HG03196 (cell line): Measurements from ENCODE around the gene MED14.

ENCODE experiments used
- ATAC-seq: cut with Tn5 transposase; IDR thresholded peaks from one replicate; pipeline ENCODE4 v1.9.1; 2021; ENCODE audit not compliant: unreplicated experiment

Gene MED14

GRCh38 chrX:40663880-40664630 lies 71.3 kb downstream of the MED14 start:
- no peak for ATAC-seq

DNA sequence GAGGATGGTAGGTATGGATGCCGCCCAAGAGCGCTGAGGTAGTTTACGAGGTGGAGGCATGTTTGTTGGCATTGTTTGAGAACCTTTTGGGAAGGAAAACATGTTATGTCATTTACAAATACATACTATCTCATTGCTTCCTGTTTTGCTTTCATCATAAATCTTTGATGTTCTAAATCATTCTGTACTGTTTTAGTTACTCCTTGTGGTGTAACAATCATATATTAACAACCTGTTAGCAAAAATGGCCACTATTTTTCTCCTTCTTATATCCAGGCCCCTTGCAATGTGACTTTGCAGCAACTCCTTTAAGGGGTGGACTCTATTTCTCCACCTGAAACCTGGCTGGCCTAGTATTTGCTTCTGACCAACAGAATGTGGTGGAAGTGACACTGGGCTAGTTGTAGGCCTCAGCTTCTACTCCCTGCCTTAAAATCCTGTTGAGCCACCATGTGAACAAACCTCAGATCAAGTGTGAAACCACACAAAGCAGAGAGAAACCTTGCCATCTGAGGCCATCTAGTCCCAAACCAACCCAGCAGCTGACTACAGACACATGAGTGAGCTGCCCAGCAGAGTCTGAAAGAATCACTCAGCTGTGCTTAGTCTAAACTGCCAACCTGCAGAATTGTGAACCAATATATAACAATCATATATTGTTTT lies 72.1 kb downstream of the MED14 start:
- no peak for ATAC-seq

DNA sequence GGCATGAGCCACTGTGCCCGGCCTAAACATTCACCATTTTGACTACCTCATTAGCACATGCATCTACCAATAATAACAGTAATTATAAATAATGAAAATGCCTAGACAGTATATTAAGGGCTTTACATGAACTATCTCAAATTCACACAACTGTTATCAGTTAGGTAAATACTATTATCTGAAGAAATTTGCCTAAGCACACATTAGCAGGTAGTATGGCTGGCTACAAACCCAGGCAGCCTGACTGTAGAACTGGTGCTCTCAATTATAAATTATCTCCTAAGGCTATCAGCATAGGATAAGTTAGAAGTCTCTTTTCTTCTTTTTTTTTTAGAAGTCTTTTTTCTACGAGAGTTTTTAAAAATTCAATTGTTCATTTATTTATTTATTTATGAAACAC lies 73.9 kb downstream of the MED14 start:
- ATAC-seq: no peak

- no peak for ATAC-seq
Observed at GRCh38 chrX:40660381-40660780, 75.0 kb downstream of the MED14 start.

GRCh38 chrX:40653535-40653934 lies 81.8 kb downstream of the MED14 start:
- ATAC-seq: no peak

GRCh38 chrX:40652664-40653063 lies 82.7 kb downstream of the MED14 start:
- ATAC-seq: no peak

GRCh38 chrX:40651620-40652223 lies 83.6 kb downstream of the MED14 start:
- ATAC-seq: no peak

- ATAC-seq: peak; percentile 61
Observed at GRCh38 chrX:40647307-40648197, 87.8 kb downstream of the MED14 start, which contains the start of gene CXorf38. Gene CXorf38 (minus strand): TSS chrX:40647561. CDS start chrX:40647520, 41 bp downstream.

GRCh38 chrX:40646489-40647306 lies 88.6 kb downstream of the MED14 start:
- peak; percentile 26 for ATAC-seq

GRCh38 chrX:40644821-40645358 lies 90.5 kb downstream of the MED14 start:
- ATAC-seq: peak; percentile 46

DNA sequence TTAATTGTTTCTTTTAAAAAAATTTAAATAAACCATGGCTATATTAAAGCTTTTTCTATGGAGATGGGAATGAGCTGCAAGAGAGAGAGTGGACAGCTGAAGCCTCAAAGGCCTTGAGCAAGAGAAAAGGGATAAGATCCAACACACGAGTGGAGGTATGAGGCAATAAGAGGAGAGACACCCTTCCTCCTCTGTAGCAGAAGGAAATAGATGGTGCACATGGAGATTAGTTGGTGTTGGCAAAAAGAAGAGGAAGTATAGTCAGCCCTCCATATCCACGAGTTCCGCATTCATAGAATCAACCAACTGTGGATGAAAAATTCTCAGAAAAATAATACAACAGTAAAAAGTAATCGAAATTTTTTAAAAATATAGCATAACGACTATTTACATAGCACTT lies 91.2 kb downstream of the MED14 start:
- ATAC-seq: no peak

DNA sequence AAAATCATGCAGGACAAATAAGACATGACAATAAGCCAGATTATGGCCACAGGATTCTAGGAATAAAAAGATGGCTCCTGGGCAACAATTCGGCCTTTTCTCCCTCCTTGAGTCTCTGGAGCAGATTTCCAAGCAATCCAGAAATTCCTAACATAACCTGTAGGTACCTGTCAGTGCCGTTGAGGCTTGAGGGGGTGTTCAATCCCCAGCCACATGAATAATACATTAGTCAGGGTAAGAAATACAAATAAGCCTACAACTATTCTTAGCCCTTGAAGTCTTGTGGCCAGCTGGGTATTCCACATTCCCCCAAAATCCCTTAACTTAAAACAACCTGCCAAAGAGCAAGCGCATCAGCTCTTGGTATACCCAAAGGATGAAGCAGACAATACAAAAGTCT lies 97.7 kb downstream of the MED14 start:
- no peak for ATAC-seq

GRCh38 chrX:40632199-40632598 lies 103.1 kb downstream of the MED14 start:
- ATAC-seq: no peak

GRCh38 chrX:40628506-40628905 lies 106.8 kb downstream of the MED14 start:
- ATAC-seq: no peak

DNA sequence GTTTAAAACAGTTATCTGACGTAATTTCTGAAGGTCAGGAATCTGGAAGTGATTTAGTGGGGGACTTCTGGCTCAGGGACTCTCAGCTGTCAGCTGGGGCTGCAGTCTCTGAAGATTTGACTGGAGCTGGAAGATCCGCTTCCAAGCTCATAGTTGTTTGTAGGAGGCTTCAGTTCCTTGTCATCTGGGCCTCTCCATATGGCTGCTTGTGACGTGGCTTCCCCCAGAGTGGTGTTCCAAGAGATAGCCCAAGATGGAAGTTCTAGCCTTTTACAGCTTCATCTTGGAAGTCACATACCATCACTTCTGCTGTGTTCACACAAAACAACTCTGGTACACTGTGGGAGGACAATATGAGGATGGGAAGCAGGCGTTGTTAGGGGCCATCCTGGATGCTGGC lies 110.0 kb downstream of the MED14 start:
- ATAC-seq: no peak

DNA sequence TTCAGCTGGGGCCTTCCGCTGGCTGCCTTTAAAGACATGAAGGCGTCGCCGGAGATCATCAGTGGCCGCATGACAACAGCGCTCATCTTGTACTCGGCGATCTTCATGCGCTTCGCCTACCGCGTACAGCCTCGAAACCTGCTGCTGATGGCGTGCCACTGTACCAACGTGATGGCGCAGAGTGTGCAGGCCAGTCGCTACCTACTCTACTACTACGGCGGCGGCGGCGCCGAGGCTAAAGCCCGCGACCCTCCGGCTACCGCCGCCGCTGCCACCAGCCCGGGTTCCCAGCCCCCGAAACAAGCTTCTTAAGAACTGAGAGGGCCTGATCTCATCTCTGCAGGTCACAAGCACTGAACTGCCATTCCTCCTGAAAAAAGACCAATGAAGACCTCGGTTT lies 111.7 kb downstream of the MED14 start:
- ATAC-seq: no peak

DNA sequence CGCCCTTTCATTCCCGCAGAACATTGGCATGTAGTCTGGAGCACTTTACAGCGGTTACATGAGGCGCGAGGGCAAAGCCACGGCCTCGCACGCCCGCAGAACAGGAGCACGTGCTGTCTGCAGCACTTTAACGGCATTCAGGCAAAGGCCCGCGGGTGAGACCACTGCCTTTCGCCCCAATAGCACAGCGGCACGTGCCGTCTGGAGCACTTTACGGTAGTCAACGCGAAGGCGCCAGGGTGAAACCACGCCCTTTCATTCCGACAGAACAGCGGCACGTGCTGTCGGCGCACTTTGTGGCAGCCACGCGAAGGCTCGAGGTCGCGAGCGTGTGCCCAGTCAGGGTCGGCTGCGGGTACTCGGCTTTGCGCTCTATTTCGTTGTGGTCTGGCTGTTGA lies 112.2 kb downstream of the MED14 start, which contains the start of gene MPC1L:
Gene MPC1L (plus strand): TSS at position 290 of the 398 bp plus-strand sequence. CDS start 138 bp downstream, outside the sequence.
- ATAC-seq: no peak

- no peak for ATAC-seq
Observed at GRCh38 chrX:40622479-40623138, 112.7 kb downstream of the MED14 start.

DNA sequence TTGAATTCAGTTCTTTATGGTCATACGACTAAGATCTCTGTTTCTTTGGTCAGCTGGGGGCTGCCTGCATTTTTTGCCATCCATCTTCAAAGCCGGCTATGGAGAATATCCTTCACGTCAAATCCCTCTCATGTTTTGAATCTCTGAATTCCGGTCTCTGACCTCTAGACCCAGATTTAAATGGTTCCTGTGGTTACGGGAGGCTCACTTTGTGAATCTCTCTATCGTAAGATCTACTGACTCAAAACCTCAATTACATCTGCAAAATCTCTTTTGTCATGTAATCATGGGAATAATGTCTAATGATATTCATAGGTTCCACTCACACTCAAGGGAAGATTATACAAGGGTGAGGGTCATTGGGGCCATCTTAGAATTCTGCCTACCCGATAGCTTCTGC lies 117.8 kb downstream of the MED14 start:
- no peak for ATAC-seq
